ENCODE data around the gene HPSE2.

HPSE2 gene

GRCh38 chr10:98687685-98688084 is 548.0 kb downstream of the HPSE2 start:
- TF ChIP-seq CTCF (IDR thresholded peaks at IDR 0.05; ENCODE audit: low read depth, low read length): no peak
- TF ChIP-seq POLR2A (IDR thresholded peaks at IDR 0.05; ENCODE audit: extremely low read depth, insufficient read length): no peak
- no peak for TF ChIP-seq MAX (IDR thresholded peaks at IDR 0.05; ENCODE audit: low read depth, low read length)
- no peak for TF ChIP-seq MYC (IDR thresholded peaks at IDR 0.05; ENCODE audit: low read depth, low read length)
- no peak overlapping the region for H3K4me3 ChIP-seq (ENCODE audit: low read depth, low read length)
- no peak for DNase-seq (ENCODE audit: low read depth)

- DNase-seq (ENCODE audit: low read depth): no peak
- TF ChIP-seq POLR2A (IDR thresholded peaks at IDR 0.05; ENCODE audit: extremely low read depth, insufficient read length): no peak
- no peak for TF ChIP-seq CTCF (IDR thresholded peaks at IDR 0.05; ENCODE audit: low read depth, low read length)
- TF ChIP-seq MYC (IDR thresholded peaks at IDR 0.05; ENCODE audit: low read depth, low read length): no peak
- TF ChIP-seq MAX (IDR thresholded peaks at IDR 0.05; ENCODE audit: low read depth, low read length): no peak
- H3K4me3 ChIP-seq (ENCODE audit: low read depth, low read length): no peak overlapping the region
Observed at GRCh38 chr10:98684019-98684899, 551.4 kb downstream of the HPSE2 start.

GRCh38 chr10:98676895-98677294 is 558.8 kb downstream of the HPSE2 start:
- TF ChIP-seq CTCF (IDR thresholded peaks at IDR 0.05; ENCODE audit: low read depth, low read length) (no peak), POLR2A (IDR thresholded peaks at IDR 0.05; ENCODE audit: extremely low read depth, insufficient read length) (no peak), MYC (IDR thresholded peaks at IDR 0.05; ENCODE audit: low read depth, low read length) (no peak), MAX (IDR thresholded peaks at IDR 0.05; ENCODE audit: low read depth, low read length) (no peak)
- DNase-seq (ENCODE audit: low read depth): no peak
- no peak overlapping the region for H3K4me3 ChIP-seq (ENCODE audit: low read depth, low read length)

GRCh38 chr10:98675902-98676301 is 559.8 kb downstream of the HPSE2 start:
- no peak for DNase-seq (ENCODE audit: low read depth)
- no peak for TF ChIP-seq CTCF (IDR thresholded peaks at IDR 0.05; ENCODE audit: low read depth, low read length)
- no peak for TF ChIP-seq MAX (IDR thresholded peaks at IDR 0.05; ENCODE audit: low read depth, low read length)
- no peak for TF ChIP-seq MYC (IDR thresholded peaks at IDR 0.05; ENCODE audit: low read depth, low read length)
- TF ChIP-seq POLR2A (IDR thresholded peaks at IDR 0.05; ENCODE audit: extremely low read depth, insufficient read length): no peak
- H3K4me3 ChIP-seq (ENCODE audit: low read depth, low read length): no peak overlapping the region

GRCh38 chr10:98673171-98673782 is 562.4 kb downstream of the HPSE2 start:
- no peak for DNase-seq (ENCODE audit: low read depth)
- TF ChIP-seq POLR2A (IDR thresholded peaks at IDR 0.05; ENCODE audit: extremely low read depth, insufficient read length) (no peak), MAX (IDR thresholded peaks at IDR 0.05; ENCODE audit: low read depth, low read length) (no peak), MYC (IDR thresholded peaks at IDR 0.05; ENCODE audit: low read depth, low read length) (no peak), CTCF (IDR thresholded peaks at IDR 0.05; ENCODE audit: low read depth, low read length) (no peak)
- H3K4me3 ChIP-seq (ENCODE audit: low read depth, low read length): no peak overlapping the region
